Stimulated activated CD8-positive, alpha-beta memory T cell treated with anti-CD3 and anti-CD28 coated beads, Interleukin-7, amount 100 ng/mL, for 48 hours (primary cell): Measurements from ENCODE around the gene AHNAK.
"Not testable (repeated sequence)": the region's sequence is repeated elsewhere in the genome, so short reads cannot be mapped to it uniquely, and the experiment has no call there.

ENCODE experiments used
- DNase-seq, 2 donors: peaks; one replicate each; pipeline ENCODE4 v3.0.0-alpha.2; 2020; ENCODE audit warnings: low read depth in 1 of 2; ENCODE audit errors: extremely low read depth in 1 of 2

The AHNAK gene

DNA sequence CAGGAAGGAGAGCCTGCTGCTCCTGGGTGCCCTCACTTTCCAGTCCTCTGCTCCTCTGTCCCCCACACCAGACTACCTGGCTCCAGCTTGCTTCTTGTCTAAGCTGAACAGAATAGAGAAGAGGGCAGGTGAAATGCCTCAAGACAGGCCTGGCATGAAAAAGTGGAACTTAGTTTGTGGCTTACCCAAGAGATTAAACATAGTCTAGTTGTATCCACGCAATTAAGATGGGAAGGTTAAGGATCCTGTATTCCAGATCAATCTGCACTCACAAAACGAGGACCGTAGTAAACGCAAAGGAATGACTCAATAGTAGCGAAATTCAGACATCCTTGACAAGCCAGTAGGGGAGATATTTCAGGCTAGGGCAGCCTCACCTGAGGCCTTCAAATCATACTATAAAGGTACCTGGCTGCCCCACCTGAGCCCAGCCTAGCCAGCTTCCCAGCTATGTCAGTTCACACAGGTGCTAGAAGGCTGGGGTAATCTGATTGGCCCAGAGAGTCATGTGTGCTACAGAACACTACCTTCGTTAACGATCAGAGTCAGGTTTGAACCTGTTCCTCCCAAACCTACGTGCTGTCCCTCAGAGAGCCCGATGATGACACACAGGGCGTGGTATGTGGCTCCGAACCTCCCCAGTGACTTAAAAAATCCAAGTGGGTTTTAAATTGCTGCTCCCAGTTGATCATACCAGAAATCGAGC lies 46.5 kb downstream of the AHNAK start:
- DNase-seq, result no peak

DNA sequence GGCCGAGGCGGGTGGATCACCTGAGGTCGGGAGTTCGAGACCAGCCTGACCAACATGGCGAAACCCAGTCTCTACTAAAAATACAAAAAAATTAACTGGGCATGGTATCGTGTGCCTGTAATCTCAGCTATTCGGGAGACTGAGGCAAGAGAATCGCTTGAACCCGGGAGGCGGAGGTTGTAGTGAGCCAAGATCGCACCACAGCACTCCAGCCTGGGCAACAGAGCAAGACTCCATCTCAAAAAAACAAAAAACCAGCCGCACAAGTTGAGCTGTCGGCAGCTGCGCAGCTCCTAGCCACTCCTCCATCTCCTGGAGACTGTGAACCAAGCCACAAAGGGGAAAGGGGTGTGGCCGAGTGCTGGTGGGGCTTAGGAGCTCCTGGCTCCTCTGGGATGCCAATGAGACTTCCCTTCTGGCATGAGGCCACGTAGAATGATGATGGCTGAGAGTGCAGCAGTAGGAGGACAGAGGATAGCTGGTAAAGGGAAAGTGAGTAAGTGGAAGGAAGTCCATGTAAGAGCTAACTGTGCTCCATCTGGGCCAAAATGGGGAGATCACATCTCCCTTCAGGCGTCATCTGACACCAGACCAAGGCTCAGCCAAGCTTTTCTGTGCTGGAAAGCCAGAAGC lies 47.2 kb downstream of the AHNAK start:
- DNase-seq, result not testable (repeated sequence)

DNA sequence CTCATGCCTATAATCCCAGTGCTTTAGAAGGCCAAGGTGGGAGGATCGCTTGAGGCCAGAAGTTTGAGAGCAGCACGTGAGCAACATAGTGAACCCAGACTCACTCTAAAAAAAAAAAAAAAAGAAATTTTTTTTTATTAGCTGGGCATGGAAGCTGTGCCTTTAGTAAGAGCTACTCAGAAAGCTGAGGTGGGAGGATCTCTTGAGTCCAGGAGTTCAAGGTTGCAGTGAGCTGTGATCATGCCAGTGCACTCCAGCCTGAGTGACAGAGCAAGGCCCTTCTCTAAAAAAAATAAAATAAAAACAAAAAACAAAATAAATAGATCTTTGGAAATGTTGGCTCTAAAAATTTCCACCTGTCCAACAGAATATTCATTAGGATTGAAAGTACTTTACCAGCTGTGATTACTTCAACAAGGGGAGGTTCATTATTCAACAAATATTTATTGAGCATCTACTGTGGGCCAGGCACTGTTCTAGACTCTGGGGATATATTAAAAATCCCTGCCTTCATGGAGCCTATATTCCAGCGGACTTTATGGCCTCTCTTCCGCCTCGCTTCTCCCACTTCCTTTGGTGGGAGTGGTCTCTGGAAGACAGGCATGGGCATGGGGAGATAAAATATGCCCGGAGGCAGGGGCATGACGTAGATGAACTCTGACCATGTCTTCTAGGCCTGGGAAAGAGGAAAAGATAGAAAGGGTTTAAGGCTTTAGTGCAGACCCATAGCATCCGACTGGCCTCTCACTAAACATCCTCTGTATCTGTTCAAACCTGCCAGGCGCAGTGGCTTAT lies 47.9 kb downstream of the AHNAK start:
- DNase-seq, result no peak

GRCh38 chr11:62498031-62498430 lies 48.6 kb downstream of the AHNAK start:
- DNase-seq, result no peak

GRCh38 chr11:62497132-62497801 lies 49.3 kb downstream of the AHNAK start:
- DNase-seq, result no peak

DNA sequence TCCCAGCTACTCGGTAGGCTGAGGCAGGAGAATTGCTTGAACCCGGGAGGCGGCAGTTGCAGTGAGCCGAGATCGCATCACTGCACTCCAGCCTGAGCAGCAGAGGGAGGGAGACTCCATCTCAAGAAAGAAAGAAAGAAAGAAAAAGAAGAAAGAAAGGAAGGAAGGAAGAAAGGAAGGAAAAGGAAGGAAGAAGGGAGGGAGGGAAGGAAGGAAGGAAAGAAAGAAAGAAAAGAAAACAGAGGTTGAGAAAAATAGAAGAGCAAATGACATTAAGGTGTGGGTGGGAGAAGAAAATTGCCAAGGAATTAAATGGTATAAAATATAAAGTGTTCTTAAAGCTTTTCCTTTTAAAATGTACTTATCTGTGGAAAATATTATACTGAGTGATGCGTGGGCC lies 49.9 kb downstream of the AHNAK start:
- no peak for DNase-seq

DNA sequence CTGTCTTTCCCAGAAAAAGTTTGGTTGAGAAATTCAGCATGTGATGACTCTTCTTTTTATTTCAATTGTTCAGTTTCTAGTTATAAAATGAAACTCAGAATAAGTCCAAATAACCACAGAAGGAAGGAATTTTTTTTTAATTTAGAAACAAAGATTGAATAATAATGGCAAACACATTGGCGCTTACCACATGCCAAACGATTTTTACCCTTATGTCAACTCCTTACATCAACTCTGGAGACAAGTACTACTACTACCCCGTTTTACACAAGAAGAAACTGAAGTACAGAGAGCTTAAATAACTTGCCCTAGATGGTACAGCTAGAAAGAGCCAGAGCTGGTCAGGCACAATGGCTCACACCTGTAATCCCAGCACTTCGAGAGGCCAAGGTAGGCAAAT lies 52.4 kb downstream of the AHNAK start:
- no peak for DNase-seq

GRCh38 chr11:62493801-62494200 lies 52.8 kb downstream of the AHNAK start:
- no peak for DNase-seq

- DNase-seq, result no peak
These were observed 54.0 kb downstream of the AHNAK start for GRCh38 chr11:62492586-62492985.

DNA sequence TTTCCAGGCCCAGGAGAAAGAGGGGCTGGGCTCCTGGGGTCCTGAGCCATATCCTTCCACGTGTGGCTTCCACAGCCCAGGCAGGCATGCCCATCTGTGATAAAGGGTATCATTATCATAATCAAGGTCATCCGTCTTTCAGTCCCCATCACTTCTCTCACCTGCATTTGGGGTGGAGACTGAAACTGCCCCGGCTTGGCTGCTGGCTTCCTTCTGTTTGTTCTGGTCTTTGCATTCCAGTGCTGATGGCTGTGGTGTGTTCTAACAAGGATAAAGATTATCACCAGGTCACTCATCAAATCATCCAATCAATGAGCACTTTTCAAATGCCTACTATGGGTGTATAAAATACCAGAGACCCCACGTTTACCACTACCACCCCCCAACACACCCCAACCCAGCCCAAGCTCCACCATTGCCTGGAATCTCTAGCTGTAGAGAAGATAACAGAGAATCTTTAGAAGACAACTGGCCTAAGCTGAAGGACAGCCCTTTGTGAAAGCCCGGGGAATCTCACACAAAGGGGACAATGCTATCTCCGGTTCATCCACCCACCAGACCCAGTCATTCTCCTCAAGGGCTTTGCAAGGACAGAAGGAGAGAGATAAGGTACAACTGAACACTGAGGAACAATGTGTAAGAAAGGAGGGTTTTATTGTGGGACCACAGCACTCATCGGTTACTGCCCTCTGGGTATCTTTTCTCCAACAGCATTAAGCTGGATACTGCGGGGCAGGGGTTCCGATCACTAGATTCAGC lies 54.9 kb downstream of the AHNAK start:
- no peak for DNase-seq

- no peak for DNase-seq
These were observed 57.4 kb downstream of the AHNAK start for GRCh38 chr11:62489204-62489603.

DNA sequence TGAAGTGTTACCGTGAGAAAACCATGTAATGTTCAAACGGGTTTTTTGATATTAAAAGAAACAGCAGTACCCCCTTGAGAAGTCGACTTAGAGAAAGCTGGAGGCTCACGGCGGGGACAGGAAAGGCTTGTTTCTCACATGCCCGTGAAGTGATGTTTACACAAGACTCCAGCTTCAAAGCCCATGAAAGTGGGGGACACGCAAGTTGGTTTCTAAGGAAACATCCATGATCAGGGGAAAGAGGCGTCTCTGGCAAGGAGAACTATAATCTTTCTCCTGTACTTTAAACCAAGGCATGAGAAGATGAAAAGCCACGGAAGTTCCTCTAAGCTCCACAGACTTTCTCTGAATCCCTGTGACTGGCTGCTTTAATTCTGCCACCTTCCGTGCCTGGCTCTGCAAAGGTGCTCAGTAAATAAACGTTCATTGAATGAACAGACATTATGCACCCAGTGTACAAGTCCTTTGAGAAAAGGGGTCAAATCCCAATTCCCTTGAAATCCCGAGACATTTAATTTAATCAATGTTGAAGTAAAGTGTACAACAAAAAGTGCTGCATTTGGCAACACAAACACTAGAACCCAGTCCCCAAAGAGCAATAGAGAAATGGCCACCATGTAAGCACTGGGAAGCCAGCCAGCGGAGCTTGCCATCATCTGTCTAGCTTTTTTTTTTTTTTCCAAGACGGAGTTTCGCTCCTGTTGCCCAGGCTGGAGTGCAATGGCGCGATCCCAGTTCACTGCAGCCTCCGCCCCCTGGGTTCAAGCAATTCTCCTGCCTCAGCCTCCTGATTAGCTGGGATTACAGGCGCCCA lies 58.7 kb downstream of the AHNAK start:
- no peak for DNase-seq

- DNase-seq, result no peak
These were observed 59.5 kb downstream of the AHNAK start for GRCh38 chr11:62487136-62487535.

- DNase-seq, result no peak
These were observed 62.3 kb downstream of the AHNAK start for GRCh38 chr11:62484352-62484751.

DNA sequence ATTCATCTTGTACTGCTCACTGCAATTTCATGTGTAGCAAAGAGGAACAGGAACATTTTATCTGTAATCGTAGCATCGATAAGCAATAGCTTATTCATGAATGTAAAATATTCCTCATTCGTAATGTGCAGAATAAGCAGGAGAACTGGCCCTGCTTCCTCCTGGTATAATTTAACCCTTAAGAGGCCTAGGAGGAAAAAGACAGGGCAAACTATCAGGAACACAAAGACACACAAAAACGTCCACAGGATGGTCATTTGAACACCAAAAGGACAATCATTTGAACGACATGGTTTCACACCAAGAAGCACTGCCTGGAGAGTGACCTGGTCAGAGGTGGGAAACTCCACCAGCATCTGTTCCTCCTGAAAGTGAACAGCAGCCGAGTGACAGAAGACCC lies 63.9 kb downstream of the AHNAK start:
- DNase-seq, result no peak

DNA sequence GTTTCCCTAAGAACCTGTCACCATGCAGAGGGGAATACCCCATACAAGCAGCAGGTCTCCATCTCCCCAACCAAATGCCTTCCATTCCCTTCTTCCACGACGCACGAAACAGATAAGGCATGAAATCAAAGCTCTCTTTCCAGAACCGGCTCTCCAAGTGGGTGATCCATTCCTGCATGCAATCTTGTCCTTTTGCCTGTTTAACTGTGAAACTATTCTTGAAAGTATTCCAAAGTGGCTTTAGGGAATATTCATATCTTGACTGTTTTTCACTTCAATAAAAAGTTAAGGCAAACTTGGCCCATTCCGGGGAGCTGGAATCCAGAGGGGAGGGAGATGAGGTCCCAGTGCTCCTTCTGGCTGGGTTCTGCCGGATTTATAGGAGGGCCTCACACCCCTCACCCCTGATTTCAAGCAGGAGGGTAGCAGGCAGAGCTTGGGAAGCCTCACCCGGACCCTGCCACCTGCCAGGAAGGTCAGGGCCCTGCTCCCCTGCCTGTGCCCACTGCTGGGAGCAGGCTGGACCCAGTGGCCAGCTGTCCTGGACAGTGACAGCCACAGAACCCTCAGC lies 66.9 kb downstream of the AHNAK start:
- DNase-seq, result no peak

DNA sequence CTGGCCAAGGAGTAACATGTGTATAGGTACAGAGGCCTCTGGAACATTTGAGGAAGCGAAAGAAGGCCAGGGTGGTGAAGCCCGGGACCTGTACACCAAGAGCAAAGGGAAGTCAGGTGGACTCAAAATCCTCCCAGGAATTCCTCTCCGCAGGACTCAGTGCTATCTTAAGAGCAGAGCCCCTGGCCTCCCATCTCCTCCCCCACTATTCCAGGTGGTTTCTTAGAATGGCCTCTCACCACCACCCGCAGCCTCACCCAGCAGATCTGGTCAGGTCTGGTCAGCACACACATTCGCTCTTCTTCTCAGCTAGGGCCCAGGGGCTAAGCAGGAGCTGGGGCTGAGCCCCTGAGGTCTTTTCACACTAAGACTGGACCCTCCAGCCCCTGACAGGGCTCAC lies 68.7 kb downstream of the AHNAK start:
- DNase-seq, result no peak

DNA sequence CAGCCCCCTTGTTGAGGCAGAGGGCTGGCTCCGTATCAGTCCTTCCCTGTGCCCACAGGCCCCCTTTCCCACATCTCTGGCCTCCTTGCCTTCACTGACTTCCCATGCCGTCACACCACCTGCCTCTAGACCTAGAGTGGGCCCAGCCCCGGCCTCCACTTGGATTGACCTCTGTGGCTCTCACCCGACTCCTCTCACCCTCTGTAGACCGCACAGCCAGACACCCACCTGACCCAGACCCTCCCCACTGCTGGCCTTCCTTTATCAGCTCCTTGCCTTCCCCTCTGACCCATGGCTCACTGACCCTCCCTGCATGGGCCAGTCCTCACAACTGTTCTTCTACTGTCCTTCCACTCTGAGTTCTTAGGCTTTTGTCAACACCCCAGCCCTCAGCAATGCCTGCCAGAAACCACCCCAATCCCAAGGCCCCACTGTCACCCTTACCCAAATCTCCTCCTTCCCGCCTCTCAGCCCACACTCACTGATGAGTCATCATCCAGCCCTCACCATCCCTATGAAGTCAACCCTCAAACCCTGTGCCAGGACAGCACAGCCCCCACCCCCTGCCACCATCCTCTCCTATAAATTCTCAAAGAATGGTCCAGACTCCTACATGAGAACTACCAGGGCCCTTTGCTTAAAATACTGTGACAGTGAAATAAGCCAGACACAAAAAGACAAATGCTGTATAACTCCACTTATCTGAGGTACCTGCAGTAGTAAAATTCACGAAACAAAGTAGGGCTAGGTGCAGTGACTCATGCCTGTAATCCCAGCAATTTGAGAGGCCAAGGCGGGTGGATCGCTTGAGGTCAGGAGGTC lies 74.3 kb downstream of the AHNAK start:
- no peak for DNase-seq

GRCh38 chr11:62471603-62472002 lies 75.0 kb downstream of the AHNAK start:
- DNase-seq, result no peak
